Activated naive CD8-positive, alpha-beta T cell treated with anti-CD3 and anti-CD28 coated beads, Interleukin-2, amount 50 U/mL, for 24 hours (primary cell): ENCODE results near the gene XCL2.
A peak's percentile ranks its signal among the peaks of the same experiment; 100 is the strongest.
"Not testable (repeated sequence)": the region's sequence is repeated elsewhere in the genome, so short reads cannot be mapped to it uniquely, and the experiment has no call there.

Experiments
- ATAC-seq: fragments of 150-1000 bp; cut with Tn5 transposase; one replicate; pipeline ENCODE4 v1.10.0; 2021
- DNase-seq: peaks from one replicate; pipeline ENCODE4 v3.0.0; 2021
- H3K27ac Mint-ChIP-seq: one replicate; pipeline ENCODE4 v1.8.0; 2021; ENCODE audit warnings: mild to moderate bottlenecking, mixed read lengths
- H3K27me3 Mint-ChIP-seq: one replicate; pipeline ENCODE4 v1.8.0; 2021; ENCODE audit warnings: mixed read lengths
- H3K36me3 Mint-ChIP-seq: one replicate; pipeline ENCODE4 v1.8.0; 2021; ENCODE audit warnings: low read depth, mixed read lengths
- H3K4me1 Mint-ChIP-seq: one replicate; pipeline ENCODE4 v1.8.0; 2021; ENCODE audit warnings: mixed read lengths
- H3K4me3 Mint-ChIP-seq: one replicate; pipeline ENCODE4 v1.8.0; 2021; ENCODE audit warnings: mild to moderate bottlenecking, moderate library complexity, mixed read lengths
- H3K9me3 Mint-ChIP-seq: one replicate; pipeline ENCODE4 v1.8.0; 2021; ENCODE audit warnings: mixed read lengths

Gene XCL2

GRCh38 chr1:168550971-168551370, 7.2 kb upstream of the XCL2 start:
- peaks cover 51% of the 10 kb centered on the region for H3K4me1 Mint-ChIP-seq
- peaks cover 19% of the 10 kb centered on the region for H3K9me3 Mint-ChIP-seq
- ATAC-seq: no peak
- no peak overlapping the region for H3K4me3 Mint-ChIP-seq
- no peak for DNase-seq
- peaks cover 12% of the 10 kb centered on the region for H3K36me3 Mint-ChIP-seq
- H3K27me3 Mint-ChIP-seq: no peaks in the 10 kb centered on the region
- no peak overlapping the region for H3K27ac Mint-ChIP-seq

GRCh38 chr1:168546553-168546895, 2.7 kb upstream of the XCL2 start:
- H3K4me3 Mint-ChIP-seq, ATAC-seq, H3K27me3 Mint-ChIP-seq, DNase-seq, H3K27ac Mint-ChIP-seq: not testable (repeated sequence)
- H3K36me3 Mint-ChIP-seq: peaks cover 30% of the 10 kb centered on the region
- H3K4me1 Mint-ChIP-seq: peaks cover 27% of the 10 kb centered on the region
- H3K9me3 Mint-ChIP-seq: peaks cover 19% of the 10 kb centered on the region

- peak overlapping the region; percentile 42 for H3K27ac Mint-ChIP-seq
- H3K36me3 Mint-ChIP-seq: peaks cover 36% of the 10 kb centered on the region
- H3K4me1 Mint-ChIP-seq: peaks cover 28% of the 10 kb centered on the region
- DNase-seq, H3K4me3 Mint-ChIP-seq, H3K27me3 Mint-ChIP-seq: not testable (repeated sequence)
- H3K9me3 Mint-ChIP-seq: peaks cover 19% of the 10 kb centered on the region
- peak; percentile 29 for ATAC-seq
Observed at GRCh38 chr1:168545678-168546552, 2.1 kb upstream of the XCL2 start.

- peak overlapping the region; percentile 61 for H3K27ac Mint-ChIP-seq
- not testable (repeated sequence) for ATAC-seq, H3K9me3 Mint-ChIP-seq, H3K27me3 Mint-ChIP-seq, DNase-seq
- H3K4me3 Mint-ChIP-seq: peak overlapping the region; percentile 84
- peaks cover 44% of the 10 kb centered on the region for H3K36me3 Mint-ChIP-seq
- peaks cover 43% of the 10 kb centered on the region for H3K4me1 Mint-ChIP-seq
Observed at GRCh38 chr1:168542978-168543377, 819 bp downstream of the XCL2 start.

GRCh38 chr1:168540798-168541197, 3.0 kb downstream of the XCL2 start:
- not testable (repeated sequence) for ATAC-seq, H3K27me3 Mint-ChIP-seq, DNase-seq, H3K9me3 Mint-ChIP-seq
- Mint-ChIP-seq H3K4me3 (peak overlapping the region; percentile 84), H3K27ac (peak overlapping the region; percentile 42), H3K36me3 (peaks cover 43% of the 10 kb centered on the region), H3K4me1 (peaks cover 60% of the 10 kb centered on the region)

GRCh38 chr1:168535536-168535935, 8.3 kb downstream of the XCL2 start:
- ATAC-seq (peak; percentile 62), DNase-seq (no peak)
- no peaks in the 10 kb centered on the region for H3K9me3 Mint-ChIP-seq
- H3K4me1 Mint-ChIP-seq: peaks cover 83% of the 10 kb centered on the region
- peak overlapping the region; percentile 67 for H3K27ac Mint-ChIP-seq
- no peaks in the 10 kb centered on the region for H3K27me3 Mint-ChIP-seq
- no peak overlapping the region for H3K4me3 Mint-ChIP-seq
- peaks cover 17% of the 10 kb centered on the region for H3K36me3 Mint-ChIP-seq

- no peaks in the 10 kb centered on the region for H3K9me3 Mint-ChIP-seq
- ATAC-seq (peak; percentile 76), DNase-seq (no peak)
- no peaks in the 10 kb centered on the region for H3K36me3 Mint-ChIP-seq
- H3K4me3 Mint-ChIP-seq: no peak overlapping the region
- H3K27me3 Mint-ChIP-seq: no peaks in the 10 kb centered on the region
- peak overlapping the region; percentile 17 for H3K27ac Mint-ChIP-seq
- H3K4me1 Mint-ChIP-seq: peaks cover 65% of the 10 kb centered on the region
Observed at GRCh38 chr1:168531615-168532345, 12.0 kb downstream of the XCL2 start.

GRCh38 chr1:168529518-168529917, 14.3 kb downstream of the XCL2 start:
- H3K4me3 Mint-ChIP-seq: no peak overlapping the region
- H3K36me3 Mint-ChIP-seq: no peaks in the 10 kb centered on the region
- H3K27ac Mint-ChIP-seq: no peak overlapping the region

GRCh38 chr1:168521401-168522000, 22.3 kb downstream of the XCL2 start:
- peaks cover 5% of the 10 kb centered on the region for H3K36me3 Mint-ChIP-seq
- H3K4me1 Mint-ChIP-seq: peaks cover 58% of the 10 kb centered on the region
- no peak for DNase-seq
- H3K27ac Mint-ChIP-seq: peak overlapping the region; percentile 96
- ATAC-seq: no peak
- no peaks in the 10 kb centered on the region for H3K27me3 Mint-ChIP-seq
- H3K4me3 Mint-ChIP-seq: peak overlapping the region; percentile 78
- H3K9me3 Mint-ChIP-seq: peaks cover 16% of the 10 kb centered on the region

More at GRCh38 chr1:168529518-168529917, 14.3 kb downstream of the XCL2 start:
- H3K4me1 Mint-ChIP-seq: peaks cover 45% of the 10 kb centered on the region
- peaks cover 1% of the 10 kb centered on the region for H3K9me3 Mint-ChIP-seq
- no peak for ATAC-seq
- no peak for DNase-seq
- no peaks in the 10 kb centered on the region for H3K27me3 Mint-ChIP-seq

- Mint-ChIP-seq H3K36me3 (peaks cover 5% of the 10 kb centered on the region), H3K4me3 (peak overlapping the region; percentile 78), H3K27ac (peak overlapping the region; percentile 96), H3K4me1 (peaks cover 61% of the 10 kb centered on the region), H3K27me3 (no peaks in the 10 kb centered on the region), H3K9me3 (peaks cover 16% of the 10 kb centered on the region)
- ATAC-seq (no peak), DNase-seq (no peak)
Observed at GRCh38 chr1:168520832-168521231, 23.0 kb downstream of the XCL2 start.

- H3K36me3 Mint-ChIP-seq: peaks cover 5% of the 10 kb centered on the region
- H3K4me1 Mint-ChIP-seq: peaks cover 67% of the 10 kb centered on the region
- H3K27ac Mint-ChIP-seq: peak overlapping the region; percentile 96
- peak; percentile 68 for DNase-seq
- peaks cover 16% of the 10 kb centered on the region for H3K9me3 Mint-ChIP-seq
- H3K4me3 Mint-ChIP-seq: peak overlapping the region; percentile 78
- no peaks in the 10 kb centered on the region for H3K27me3 Mint-ChIP-seq
- peak; percentile 96 for ATAC-seq
Observed at GRCh38 chr1:168520052-168520751, 23.6 kb downstream of the XCL2 start.

- Mint-ChIP-seq H3K27me3 (no peaks in the 10 kb centered on the region), H3K27ac (peak overlapping the region; percentile 96), H3K9me3 (peaks cover 7% of the 10 kb centered on the region), H3K4me1 (peaks cover 80% of the 10 kb centered on the region), H3K36me3 (peaks cover 5% of the 10 kb centered on the region), H3K4me3 (no peak overlapping the region)
- no peak for DNase-seq
- no peak for ATAC-seq
Observed at GRCh38 chr1:168518813-168519212, 25.0 kb downstream of the XCL2 start.

- Mint-ChIP-seq H3K4me1 (peaks cover 85% of the 10 kb centered on the region), H3K36me3 (peaks cover 3% of the 10 kb centered on the region), H3K4me3 (peak overlapping the region; percentile 61), H3K9me3 (peaks cover 4% of the 10 kb centered on the region), H3K27ac (peak overlapping the region; percentile 90), H3K27me3 (no peaks in the 10 kb centered on the region)
- DNase-seq: no peak
- ATAC-seq: peak; percentile 7
Observed at GRCh38 chr1:168518201-168518689, 25.6 kb downstream of the XCL2 start.

- Mint-ChIP-seq H3K27me3 (no peaks in the 10 kb centered on the region), H3K4me3 (peak overlapping the region; percentile 75), H3K4me1 (peaks cover 86% of the 10 kb centered on the region), H3K9me3 (no peaks in the 10 kb centered on the region), H3K27ac (peak overlapping the region; percentile 97), H3K36me3 (no peaks in the 10 kb centered on the region)
- no peak for DNase-seq
- no peak for ATAC-seq
Observed at GRCh38 chr1:168514455-168514854, 29.3 kb downstream of the XCL2 start.
